GM12878 (cell line): ENCODE data around the gene PGLYRP2. TPM values are rescaled to one million over a fixed set of nuclear protein-coding genes. Genes with fewer than 3 reads are reported as not detected.
A peak's percentile ranks its signal among the peaks of the same experiment; 100 is the strongest.

Source experiments
- ATAC-seq: fragments of 200-7000 bp; cut with Tn5 transposase; 3 replicates; pipeline ENCODE4 v1.9.1; 2020; ENCODE audit warnings: mild to moderate bottlenecking, moderate library complexity
- BruUV-seq: library from RNA; stranded (reverse); fragments of 400-500 nt; replicated peaks from 2 replicates; lab custom pipeline; 2021; lab: Mats Ljungman, UMichigan
- CTCF ChIA-PET: fragments of 300-600 bp; sonication (Branson Sonifier 250); formaldehyde crosslinking; extraction: SDS; loops from one replicate; lab custom pipeline; 2021; ENCODE audit warnings: inconsistent platforms; lab: Yijun Ruan, JAX
- POLR2A ChIA-PET: fragments of 350-600 bp; formaldehyde crosslinking; extraction: SDS; loops from one replicate; lab custom pipeline; 2021; ENCODE audit warnings: inconsistent platforms; lab: Charles Lee
- RAD21 ChIA-PET: fragments of 300-600 bp; sonication (Branson Sonifier 250); formaldehyde crosslinking; loops from one replicate; lab custom pipeline; 2023; ENCODE audit warnings: antibody characterized with exemption; ENCODE audit not compliant: unreplicated experiment; lab: Charles Lee
- SMC1A ChIA-PET: fragments of 300-600 bp; sonication (Branson Sonifier 250); formaldehyde crosslinking; loops from one replicate; lab custom pipeline; 2023; ENCODE audit not compliant: unreplicated experiment, uncharacterized antibody; lab: Charles Lee
- DNase-seq: peaks from one replicate; pipeline ENCODE4 v3.0.0-alpha.2; 2011; ENCODE audit warnings: low read depth, low spot score
- FAIRE-seq: peaks from 3 replicates; lab custom pipeline; 2011; peaks lifted over from hg19 to GRCh38; lab: Jason Lieb, UNC
- H2AFZ ChIP-seq: 2 replicates; pipeline ENCODE4 v1.6.0; 2011; ENCODE audit warnings: low read depth, low read length, control low read depth; ENCODE audit not compliant: control insufficient read depth
- H3K27ac ChIP-seq: 2 replicates; pipeline ENCODE4 v1.5.1; 2011; ENCODE audit warnings: control low read depth; ENCODE audit not compliant: control insufficient read depth, insufficient read depth
- H3K27me3 ChIP-seq, 2 experiments: replicated peaks in 1 of 2; 2 replicates each; pipeline versions ENCODE4 v1.6.0 to v1.6.1; 2011; ENCODE audit warnings: low read length in 1 of 2; ENCODE audit not compliant: control insufficient read depth in 2 of 2, insufficient read depth in 2 of 2
- H3K36me3 ChIP-seq, 2 experiments: 2 replicates each; pipeline ENCODE4 v1.5.1; 2011; ENCODE audit warnings: low read length in 1 of 2; ENCODE audit not compliant: control insufficient read depth in 2 of 2, insufficient read depth in 2 of 2
- H3K4me1 ChIP-seq: 2 replicates; pipeline ENCODE4 v1.6.1; 2011; ENCODE audit warnings: mild to moderate bottlenecking, low read length, moderate library complexity, mixed read lengths; ENCODE audit not compliant: control insufficient read depth, insufficient read depth
- H3K4me2 ChIP-seq: 2 replicates; pipeline ENCODE4 v1.6.0; 2011; ENCODE audit warnings: control low read depth; ENCODE audit not compliant: control insufficient read depth, insufficient read depth
- H3K4me3 ChIP-seq: fragments of 200-600 bp; sonication (generic); 2 replicates; pipeline ENCODE4 v1.5.1; 2016
- H3K79me2 ChIP-seq: 2 replicates; pipeline ENCODE4 v1.6.0; 2011; ENCODE audit warnings: low read length; ENCODE audit not compliant: control insufficient read depth, insufficient read depth
- H3K9ac ChIP-seq: 2 replicates; pipeline ENCODE4 v1.8.0; 2011; ENCODE audit warnings: low read length, control low read depth, mixed read lengths; ENCODE audit not compliant: control insufficient read depth, insufficient read depth
- H3K9me3 ChIP-seq: replicated peaks from 3 replicates; pipeline ENCODE4 v1.5.1; 2011; ENCODE audit warnings: mild to moderate bottlenecking, low read length; ENCODE audit not compliant: control insufficient read depth, insufficient read depth
- H4K20me1 ChIP-seq: 2 replicates; pipeline ENCODE4 v1.6.0; 2011; ENCODE audit not compliant: control insufficient read depth, insufficient read depth
- ATF7 ChIP-seq: fragments of 450-650 bp; IDR thresholded peaks from 2 replicates; pipeline ENCODE4 v1.6.1; 2016; ENCODE audit warnings: low read depth, mild to moderate bottlenecking
- BACH1 ChIP-seq: fragments of 450-650 bp; IDR thresholded peaks from 2 replicates; pipeline ENCODE4 v1.6.1; 2017; ENCODE audit warnings: mild to moderate bottlenecking, borderline replicate concordance
- IRF4 ChIP-seq: IDR thresholded peaks from 2 replicates; pipeline ENCODE4 v1.6.1; 2011; ENCODE audit warnings: low read depth, low read length
- IRF5 ChIP-seq: fragments of 450-650 bp; IDR thresholded peaks from 2 replicates; pipeline ENCODE4 v1.6.1; 2017; ENCODE audit warnings: borderline replicate concordance
- POLR2A ChIP-seq: IDR thresholded peaks from 2 replicates; pipeline ENCODE4 v1.6.1; 2011; ENCODE audit warnings: low read depth, mild to moderate bottlenecking, low read length
- RCOR1 ChIP-seq: conservative IDR thresholded peaks from 2 replicates; pipeline ENCODE4 v1.6.1; 2012; ENCODE audit warnings: low read depth, low read length, improper control_type of control experiment
- RELB ChIP-seq: fragments of 450-650 bp; IDR thresholded peaks from 2 replicates; pipeline ENCODE4 v1.6.1; 2017; ENCODE audit warnings: low read depth, mild to moderate bottlenecking, moderate library complexity
- USF2 ChIP-seq: IDR thresholded peaks from 2 replicates; pipeline ENCODE4 v1.6.1; 2011; ENCODE audit warnings: low read depth, low read length, improper control_type of control experiment, borderline replicate concordance
- WGBS: methylation state at CpG from one replicate; pipeline ENCODE4 v1.1.6; 2016; ENCODE audit warnings: low lambda C conversion rate; ENCODE audit not compliant: insufficient replicate concordance, insufficient coverage; ENCODE audit errors: missing lambda C conversion rate; 5-methylcytosine and 5-hydroxymethylcytosine counted together
- in situ Hi-C: fragments of 300-500 bp; cut with MboI; formaldehyde crosslinking; loops from 9 replicates; pipeline ENCODE4 v1.14.3; 2018; ENCODE audit warnings: mixed read lengths
- intact Hi-C: fragments of 100-400 bp; cut with micrococcal nuclease; formaldehyde crosslinking; loops from one replicate; pipeline ENCODE4 v1.14.2; 2022; ENCODE audit not compliant: unreplicated experiment
- polyA plus RNA-seq, 11 experiments: library from polyadenylated mRNA; depleted of rRNA in 4 of 11; unstranded in 6 of 11; stranded (reverse) in 5 of 11; fragments of >200 nt; fragmentation: Nextera tagmentation in 4 of 11; fragmentation: Illumina TruSeq in 1 of 11; extraction: Ambion mirVana in 4 of 11; extraction: Trizol in 1 of 11; gene quantifications; 1 replicate in 1 of 11; 2 replicates in 10 of 11; pipeline versions ENCODE4 v1.2.1 to v1.2.3, GENCODE V29; 2011 to 2016; ENCODE audit warnings: inconsistent platforms in 2 of 11, missing spikeins in 2 of 11, low read depth in 1 of 11
- total RNA-seq, 4 experiments: library from RNA; depleted of rRNA in 3 of 4; stranded (reverse); fragments of >200 nt in 3 of 4; fragmentation: Illumina TruSeq in 1 of 4; extraction: Trizol in 1 of 4; gene quantifications; 2 replicates each; pipeline versions ENCODE4 v1.2.1 to v1.2.3, GENCODE V29; 2013 to 2021

PGLYRP2 gene
- total and polyA plus RNA-seq, 10 of the 15 experiments (the other 5 are each of a cell fraction or from before 2014, with no cell fraction given): 0.15 to 0.48 (median 0.26) TPM; not detected in 5

- FAIRE-seq (no peak), DNase-seq (no peak), ATAC-seq (no peak)
- Histone ChIP-seq H4K20me1 (0 out of 2 replicates have a peak, but pooled peaks cover 3% of the 10 kb centered on the region), H3K27ac (no peak overlapping the region), H3K9me3 (no peaks in the 10 kb centered on the region; the same call in 2 of the 3 replicates), H3K4me2 (no peak overlapping the region), H3K36me3 (peaks cover 9 to 29% of the 10 kb centered on the region in 2 experiments), H3K27me3 (no peaks in the 10 kb centered on the region), H3K4me3 (no peak overlapping the region), H3K4me1 (peaks cover 8% of the 10 kb centered on the region), H3K79me2 (peaks cover 26% of the 10 kb centered on the region), H3K9ac (no peak overlapping the region), H2AFZ (no peak overlapping the region)
- intact Hi-C loops: no loop called here
- no TSS peak for BruUV-seq
- ChIA-PET SMC1A (interaction anchor here (4.4 kb wide), 1 partner anchor 44 kb away, joined by 26 read pairs; the partner anchor contains the start of gene RASAL3), POLR2A (interaction anchor here (0.7 kb wide), 1 partner anchor 12 kb away, joined by 3 read pairs; no protein-coding TSS in a partner anchor), CTCF (interaction anchor here (2.9 to 6.1 kb wide), 2 partner anchors 42 to 134 kb away, joined by 28 to 85 read pairs; partner anchors contain the start of gene AKAP8), RAD21 (interaction anchor here (0.6 kb wide), 1 partner anchor 143 kb away, joined by 3 read pairs; no protein-coding TSS in a partner anchor)
- WGBS: 93% methylated on average over 12 of the region's 12 CpGs
- in situ Hi-C loops: no loop called here
- TF ChIP-seq POLR2A (0 out of 2 replicates have a peak, but pooled peaks have one; percentile 21), BACH1 (no peak)
These were observed 58.1 kb downstream of the PGLYRP2 start for GRCh38 chr19:15421136-15421695.

- in situ Hi-C loops: no loop called here
- no peak for FAIRE-seq
- no peaks in the 10 kb centered on the region; the same call in 2 of the 3 replicates for H3K9me3 ChIP-seq
- 0 out of 2 replicates have a peak, but pooled peaks have one; percentile 1 for TF ChIP-seq RELB
- no peak for TF ChIP-seq RCOR1
- no peak for TF ChIP-seq ATF7
- no peak for TF ChIP-seq IRF5
- no peak for TF ChIP-seq IRF4
- no peak for TF ChIP-seq USF2
These were observed 59.8 kb downstream of the PGLYRP2 start for GRCh38 chr19:15419413-15420025.

More at GRCh38 chr19:15419413-15420025, 59.8 kb downstream of the PGLYRP2 start:
- Histone ChIP-seq H3K79me2 (peaks cover 40% of the 10 kb centered on the region), H3K4me1 (peaks cover 8% of the 10 kb centered on the region), H3K36me3 (peaks cover 8 to 16% of the 10 kb centered on the region in 2 experiments), H3K9ac (0 out of 2 replicates have a peak overlapping the region, but pooled peaks have one; percentile 11), H3K27me3 (no peaks in the 10 kb centered on the region), H3K4me2 (peak overlapping the region; percentile 51), H4K20me1 (0 out of 2 replicates have a peak, but pooled peaks cover 3% of the 10 kb centered on the region), H3K4me3 (0 out of 2 replicates have a peak overlapping the region, but pooled peaks have one; percentile 6), H3K27ac (no peak overlapping the region), H2AFZ (peak overlapping the region; percentile 64)
- BruUV-seq: no TSS peak
- DNase-seq: no peak
- intact Hi-C loops: loop anchor here (1.0 to 10.0 kb wide), 4 partner anchors 13 to 243 kb away; partner anchors contain the start of gene RASAL3
- RAD21 ChIA-PET: interaction anchor here (0.7 to 2.6 kb wide), 17 partner anchors 11 to 766 kb away, joined by 3 to 43 read pairs (median 3); partner anchors contain the start of genes AKAP8, FAM32A and RASAL3
- SMC1A ChIA-PET: interaction anchor here (0.9 to 4.4 kb wide), 16 partner anchors 9 to 142 kb away, joined by 3 to 34 read pairs (median 4); partner anchors contain the start of genes AKAP8 and RASAL3
- CTCF ChIA-PET: interaction anchor here (0.7 to 6.1 kb wide), 27 partner anchors 11 to 318 kb away, joined by 3 to 85 read pairs (median 5); partner anchors contain the start of gene AKAP8
- POLR2A ChIA-PET: interaction anchor here (1.1 to 2.7 kb wide), 9 partner anchors 11 to 86 kb away, joined by 3 to 19 read pairs (median 4); partner anchors contain the start of genes AKAP8 and BRD4
- ATAC-seq: no peak
- 30% methylated on average over 16 of the region's 16 CpGs for WGBS
